GM12801 (cell line): ENCODE measurements around the gene DPF3.

ENCODE experiments used
- TF ChIP-seq, protein P1 (sequence below): IDR thresholded peaks from one replicate; pipeline ENCODE4 v1.5.1; 2011; ENCODE audit warnings: control low read depth; ENCODE audit not compliant: insufficient read length; ENCODE audit errors: extremely low read depth

DPF3 gene

DNA sequence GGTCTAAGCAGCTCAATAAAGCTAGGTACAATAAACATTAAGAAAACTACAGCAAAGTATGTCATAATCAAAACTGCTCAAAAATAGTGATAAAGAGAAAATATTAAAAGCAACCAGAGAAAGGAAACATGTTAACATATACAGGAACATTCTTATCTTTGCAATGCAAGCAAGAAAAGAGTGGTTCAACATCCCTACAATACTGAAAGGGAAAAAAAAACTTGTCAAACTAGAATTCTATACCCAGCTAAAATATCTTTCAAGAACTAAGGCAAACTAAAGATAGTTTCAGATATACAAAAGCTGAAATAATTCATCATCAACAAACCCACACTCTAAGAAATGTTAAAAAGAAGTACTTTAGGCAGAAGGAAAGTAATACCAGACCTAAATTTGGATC, 134.2 kb downstream of the DPF3 start:
- TF ChIP-seq, protein P1, sequence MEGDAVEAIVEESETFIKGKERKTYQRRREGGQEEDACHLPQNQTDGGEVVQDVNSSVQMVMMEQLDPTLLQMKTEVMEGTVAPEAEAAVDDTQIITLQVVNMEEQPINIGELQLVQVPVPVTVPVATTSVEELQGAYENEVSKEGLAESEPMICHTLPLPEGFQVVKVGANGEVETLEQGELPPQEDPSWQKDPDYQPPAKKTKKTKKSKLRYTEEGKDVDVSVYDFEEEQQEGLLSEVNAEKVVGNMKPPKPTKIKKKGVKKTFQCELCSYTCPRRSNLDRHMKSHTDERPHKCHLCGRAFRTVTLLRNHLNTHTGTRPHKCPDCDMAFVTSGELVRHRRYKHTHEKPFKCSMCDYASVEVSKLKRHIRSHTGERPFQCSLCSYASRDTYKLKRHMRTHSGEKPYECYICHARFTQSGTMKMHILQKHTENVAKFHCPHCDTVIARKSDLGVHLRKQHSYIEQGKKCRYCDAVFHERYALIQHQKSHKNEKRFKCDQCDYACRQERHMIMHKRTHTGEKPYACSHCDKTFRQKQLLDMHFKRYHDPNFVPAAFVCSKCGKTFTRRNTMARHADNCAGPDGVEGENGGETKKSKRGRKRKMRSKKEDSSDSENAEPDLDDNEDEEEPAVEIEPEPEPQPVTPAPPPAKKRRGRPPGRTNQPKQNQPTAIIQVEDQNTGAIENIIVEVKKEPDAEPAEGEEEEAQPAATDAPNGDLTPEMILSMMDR: no peak

- TF ChIP-seq, protein P1: no peak
These were observed 134.9 kb downstream of the DPF3 start for GRCh38 chr14:72758993-72759392.

DNA sequence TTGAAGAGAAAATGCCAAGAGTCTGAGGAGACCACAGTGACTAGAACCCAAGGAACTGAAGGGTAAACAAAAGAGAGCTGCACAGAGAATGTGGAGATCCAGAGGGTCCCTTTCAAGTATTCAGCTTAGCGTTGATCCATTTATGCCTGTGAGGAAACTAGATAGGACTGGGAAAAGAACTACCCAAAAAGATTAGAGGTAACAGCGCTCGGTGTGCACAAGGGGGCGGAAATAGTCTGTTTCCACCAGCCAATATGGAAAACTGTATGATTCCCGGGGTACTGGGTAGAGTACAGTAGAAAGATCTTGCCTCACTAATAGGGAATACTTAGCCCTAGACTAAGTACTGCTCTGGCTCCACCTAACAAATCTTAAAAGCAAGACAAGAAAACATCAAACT, 135.5 kb downstream of the DPF3 start:
- TF ChIP-seq, protein P1: no peak

DNA sequence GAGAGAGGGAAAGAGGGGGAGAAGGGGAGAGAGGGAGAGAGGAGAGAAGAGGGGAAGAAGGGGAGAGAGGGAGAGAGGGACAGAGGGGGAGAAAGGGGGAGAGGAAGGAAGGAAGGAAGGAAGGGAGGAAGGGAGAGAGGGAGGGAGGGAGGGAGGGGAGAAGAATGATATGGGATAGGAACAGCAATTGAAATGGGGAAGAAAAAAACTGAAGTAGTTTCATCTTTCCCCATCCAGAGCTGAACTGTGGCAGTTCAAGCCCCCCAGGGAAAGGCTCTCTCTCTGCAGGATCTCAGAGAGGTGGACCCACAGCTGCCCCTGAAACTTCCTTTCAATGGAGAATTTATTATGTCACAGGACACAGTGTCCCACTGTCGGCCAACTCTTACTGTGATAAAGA, 136.9 kb downstream of the DPF3 start:
- TF ChIP-seq, protein P1: no peak

DNA sequence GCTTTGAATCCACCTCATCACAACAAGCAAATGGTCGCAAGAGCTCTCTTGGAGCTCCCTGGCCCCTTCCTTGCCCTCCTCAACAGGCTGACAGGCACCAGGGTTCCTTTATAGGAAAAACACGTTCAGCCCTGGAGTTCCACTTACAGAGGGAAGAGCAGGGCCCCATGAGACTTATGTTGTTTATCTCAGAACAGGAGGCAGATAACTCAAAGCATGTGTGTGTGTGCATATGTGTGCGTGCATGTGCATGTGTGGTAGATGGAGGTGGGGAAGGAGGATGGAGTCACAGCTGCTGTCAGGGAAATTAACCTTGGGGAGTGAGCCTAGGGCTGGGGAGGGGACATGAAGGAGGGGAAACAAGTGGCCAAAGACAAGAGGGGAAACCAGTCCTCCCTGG, 138.1 kb downstream of the DPF3 start:
- TF ChIP-seq, protein P1: no peak

GRCh38 chr14:72754949-72755348, 139.0 kb downstream of the DPF3 start:
- TF ChIP-seq, protein P1: no peak

- TF ChIP-seq, protein P1: no peak
These were observed 140.0 kb downstream of the DPF3 start for GRCh38 chr14:72753879-72754400.
